Stimulated activated CD4-positive, alpha-beta T cell treated with anti-CD3 and anti-CD28 coated beads, Interleukin-1b, Interleukin-23, amount 100 ng/mL, for 48 hours (primary cell): ENCODE measurements around the gene CALML3.

Experiments
- DNase-seq: peaks from one replicate; pipeline ENCODE4 v3.0.0-alpha.2; 2020

Gene CALML3

DNA sequence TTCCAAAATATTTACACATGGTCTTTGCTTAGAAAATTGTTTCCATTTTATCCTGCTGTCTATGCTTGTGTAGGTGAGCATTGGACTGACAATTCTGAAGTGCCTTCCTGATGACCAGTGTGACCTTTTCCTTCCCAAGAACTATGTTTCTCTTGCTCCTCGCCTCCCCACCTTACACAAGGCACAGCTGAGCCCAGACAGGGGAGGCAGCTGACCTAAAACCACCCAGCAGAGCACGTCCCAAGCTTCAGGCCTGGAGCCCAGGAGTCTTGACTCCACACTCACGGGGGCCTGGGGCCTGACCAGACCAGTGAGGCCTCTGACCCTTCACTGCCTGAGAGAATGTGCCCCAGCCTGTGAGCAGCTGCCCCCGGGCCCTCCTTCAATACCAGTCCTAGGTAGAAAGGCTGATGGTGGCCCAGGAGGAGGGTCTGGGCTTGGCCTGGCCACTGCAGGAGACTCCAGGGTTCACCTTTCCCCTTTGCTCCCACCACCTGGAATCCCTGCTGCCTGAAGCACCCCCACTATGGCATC is 32.4 kb upstream of the CALML3 start:
- no peak for DNase-seq

DNA sequence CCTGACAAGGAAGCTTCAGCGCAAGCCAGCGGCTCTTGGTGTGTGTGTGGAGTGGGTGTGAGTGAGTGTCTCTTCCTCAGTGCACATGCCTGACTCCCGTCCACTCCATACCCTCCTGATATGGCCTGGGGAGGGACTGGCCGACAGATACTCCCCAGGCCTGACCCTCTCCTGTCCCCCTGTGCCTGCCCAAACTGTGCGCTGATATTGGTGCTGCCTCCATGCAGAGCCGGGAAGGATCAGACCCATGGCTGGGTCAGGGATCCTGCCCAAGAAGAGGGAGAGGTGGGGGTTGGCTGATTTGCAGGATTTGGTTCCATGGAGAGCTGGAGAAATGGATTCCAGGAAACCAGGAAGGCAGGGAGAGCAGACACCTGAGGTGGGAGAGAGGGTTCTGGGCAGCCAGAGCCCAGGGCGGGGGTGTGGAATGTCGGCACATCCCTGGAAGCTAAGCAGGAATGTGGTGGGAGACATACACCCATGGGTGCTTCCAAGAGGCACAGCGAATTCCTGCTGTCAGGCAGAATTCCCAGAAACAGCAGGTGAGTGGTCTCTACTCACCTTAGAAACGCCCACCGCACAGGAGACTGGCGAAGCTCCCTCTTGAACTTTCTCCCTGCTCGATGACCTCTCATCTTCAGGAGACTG is 31.7 kb upstream of the CALML3 start:
- DNase-seq = no peak

DNA sequence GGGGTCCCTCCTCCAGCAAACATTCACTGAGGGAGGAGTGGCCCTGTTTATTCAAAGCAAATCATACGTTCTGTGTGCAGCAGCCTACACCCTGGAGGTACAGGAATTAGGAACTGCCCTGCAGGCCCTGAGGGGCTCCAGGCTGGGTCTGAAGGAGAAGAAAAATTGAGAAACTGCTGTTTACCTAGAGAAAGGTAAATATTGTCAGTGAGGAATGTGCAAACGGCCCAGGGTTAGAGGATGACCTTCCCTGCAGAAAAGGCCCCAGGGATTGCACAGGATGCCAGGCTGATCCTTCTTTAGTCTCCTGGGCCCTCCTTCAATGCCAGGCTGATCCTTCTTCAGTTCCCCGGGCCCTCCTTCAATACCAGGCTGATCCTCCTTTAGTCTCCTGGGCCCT is 31.1 kb upstream of the CALML3 start:
- no peak for DNase-seq

DNA sequence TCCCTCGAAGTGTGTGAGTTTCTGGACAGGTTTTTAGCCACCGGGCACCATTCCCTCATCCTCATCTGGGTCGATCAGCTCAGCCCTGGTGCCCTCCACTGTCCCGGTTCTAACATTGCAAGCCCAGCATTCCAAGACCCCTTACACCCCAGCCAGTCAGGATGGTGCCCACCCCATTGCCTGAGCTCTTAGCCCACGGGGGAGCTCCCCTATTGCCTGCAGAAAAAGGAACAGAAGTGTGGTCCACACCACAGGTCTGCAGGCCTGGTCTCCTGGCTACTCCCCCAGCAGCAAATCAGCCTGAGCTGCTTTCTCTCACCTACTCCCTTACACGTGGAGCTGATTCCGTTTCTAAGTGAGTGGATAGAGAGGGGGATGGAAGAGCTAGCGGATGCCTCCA is 30.1 kb upstream of the CALML3 start:
- no peak for DNase-seq

DNA sequence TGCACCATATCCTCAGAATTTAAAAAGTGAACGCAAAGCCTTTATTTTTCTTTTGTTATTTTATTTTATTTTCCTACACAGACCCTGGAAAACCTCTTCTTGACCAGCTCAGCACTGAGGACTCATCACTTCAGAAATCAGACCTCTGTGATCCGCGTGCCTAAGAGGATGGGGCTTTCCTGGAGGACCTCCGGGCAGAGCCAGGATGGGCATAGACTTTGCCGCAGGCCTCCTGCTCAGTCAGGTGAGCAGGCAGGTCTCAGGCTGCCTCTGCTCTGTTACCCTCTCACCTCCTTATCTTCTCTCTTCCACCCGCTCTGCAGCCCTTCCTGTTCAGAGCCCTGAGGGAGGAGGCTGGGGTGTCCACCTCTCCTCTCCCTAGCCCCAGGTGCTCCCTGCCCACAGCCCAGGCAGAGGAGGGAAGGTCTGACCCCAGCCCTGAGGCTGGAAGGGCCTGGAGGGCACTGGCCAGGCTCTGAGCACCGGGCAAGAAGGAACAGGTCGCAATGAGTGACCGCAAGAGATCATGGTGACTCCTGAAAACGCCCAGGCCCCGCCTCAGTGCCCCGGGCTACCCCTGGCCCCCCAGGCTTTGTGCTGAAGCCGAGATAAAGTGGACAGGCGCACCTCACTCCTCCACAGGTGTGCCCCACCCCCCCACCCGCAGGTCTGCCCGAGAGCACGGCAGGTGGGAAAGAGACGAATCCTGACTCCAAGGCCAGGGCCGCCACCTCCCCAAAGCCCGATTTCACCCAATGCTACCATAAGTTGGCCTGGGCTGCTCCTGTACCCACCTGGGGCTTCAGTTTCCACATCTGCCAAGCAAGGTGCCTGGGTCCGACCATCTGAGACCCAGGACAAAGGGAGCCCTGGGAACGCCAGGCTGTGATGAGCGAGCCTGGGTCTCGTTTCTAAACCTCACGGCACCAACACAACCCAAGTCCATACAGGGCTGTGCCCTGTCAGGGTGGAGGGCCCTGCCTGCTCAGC is 28.2 kb upstream of the CALML3 start:
- DNase-seq = no peak

GRCh38 chr10:5497289-5497688 is 27.5 kb upstream of the CALML3 start:
- no peak for DNase-seq

- no peak for DNase-seq
Measured at GRCh38 chr10:5497948-5498730, 26.6 kb upstream of the CALML3 start.

- DNase-seq = no peak
Measured at GRCh38 chr10:5498791-5499492, 25.8 kb upstream of the CALML3 start.

GRCh38 chr10:5499493-5500140 is 25.1 kb upstream of the CALML3 start, which contains the start of gene CALML5:
Gene CALML5, minus strand, starts transcription at chr10:5499570. Its CDS starts 132 bp downstream, at chr10:5499438.
- no peak for DNase-seq

DNA sequence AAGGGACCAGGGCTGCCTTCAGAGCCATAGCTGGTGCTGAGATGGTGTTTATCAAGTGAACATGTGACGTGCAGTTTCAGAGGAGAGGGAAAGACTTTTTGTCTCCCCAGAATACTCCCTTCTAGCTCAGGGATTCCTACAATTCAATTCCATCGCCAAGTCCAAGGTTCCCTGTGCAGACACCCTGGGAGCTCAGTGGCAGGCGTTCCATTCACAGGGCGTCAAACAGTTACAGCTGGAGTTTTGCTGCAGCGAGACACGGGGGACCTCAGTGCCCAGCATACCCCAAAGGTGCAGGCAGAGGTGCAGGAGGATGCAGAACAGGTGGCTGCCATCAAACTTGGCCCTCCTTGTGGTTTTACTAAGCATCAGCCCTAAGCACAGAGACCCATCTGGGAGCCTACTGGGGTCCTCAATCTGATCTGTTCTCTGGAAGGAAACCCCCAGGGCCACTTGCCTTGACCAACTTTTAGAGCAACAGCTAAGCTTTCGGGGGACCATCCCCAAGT is 24.5 kb upstream of the CALML3 start:
- no peak for DNase-seq

DNA sequence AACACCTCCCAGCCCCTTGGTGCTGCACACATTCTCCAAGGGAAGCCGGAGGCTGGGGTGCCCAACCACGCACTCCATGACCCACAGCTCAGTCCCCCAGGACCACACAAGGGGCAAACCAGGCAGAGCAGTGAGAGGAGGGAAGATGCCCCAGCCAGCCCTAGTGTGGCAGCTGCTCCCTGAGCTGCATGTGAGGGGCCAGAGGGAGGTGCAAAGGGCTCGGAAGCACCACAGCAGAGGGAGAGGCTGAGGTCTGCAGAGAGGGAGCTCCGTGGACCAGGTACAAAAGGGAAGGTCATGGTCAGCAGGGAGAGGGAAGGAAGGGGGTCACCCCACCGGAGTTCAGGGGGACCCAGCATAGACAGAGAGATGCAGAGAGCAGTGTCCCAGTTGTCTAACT is 23.9 kb upstream of the CALML3 start:
- DNase-seq = no peak

DNA sequence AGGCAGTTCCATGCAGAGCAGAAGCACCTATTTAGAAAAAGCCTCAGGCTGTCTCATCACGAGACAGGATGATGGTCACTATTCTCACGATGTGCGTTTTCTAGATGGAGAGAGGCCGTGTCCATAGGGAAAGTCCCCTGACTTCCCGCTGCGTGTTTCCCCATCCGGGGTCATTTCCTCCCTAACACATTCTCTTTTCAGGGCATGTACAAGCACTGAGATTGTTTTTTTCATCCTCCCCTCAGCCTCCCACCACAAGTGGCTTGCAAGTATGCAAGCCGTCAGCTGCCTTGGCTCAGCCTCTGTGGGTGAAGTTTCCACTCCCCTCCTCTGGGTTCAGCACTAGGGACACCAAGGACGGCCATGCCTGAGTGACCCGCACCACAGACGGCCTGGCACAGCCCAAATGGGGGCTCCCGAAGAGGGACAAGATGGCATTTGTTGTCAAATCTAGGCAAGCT is 22.7 kb upstream of the CALML3 start:
- DNase-seq = no peak

DNA sequence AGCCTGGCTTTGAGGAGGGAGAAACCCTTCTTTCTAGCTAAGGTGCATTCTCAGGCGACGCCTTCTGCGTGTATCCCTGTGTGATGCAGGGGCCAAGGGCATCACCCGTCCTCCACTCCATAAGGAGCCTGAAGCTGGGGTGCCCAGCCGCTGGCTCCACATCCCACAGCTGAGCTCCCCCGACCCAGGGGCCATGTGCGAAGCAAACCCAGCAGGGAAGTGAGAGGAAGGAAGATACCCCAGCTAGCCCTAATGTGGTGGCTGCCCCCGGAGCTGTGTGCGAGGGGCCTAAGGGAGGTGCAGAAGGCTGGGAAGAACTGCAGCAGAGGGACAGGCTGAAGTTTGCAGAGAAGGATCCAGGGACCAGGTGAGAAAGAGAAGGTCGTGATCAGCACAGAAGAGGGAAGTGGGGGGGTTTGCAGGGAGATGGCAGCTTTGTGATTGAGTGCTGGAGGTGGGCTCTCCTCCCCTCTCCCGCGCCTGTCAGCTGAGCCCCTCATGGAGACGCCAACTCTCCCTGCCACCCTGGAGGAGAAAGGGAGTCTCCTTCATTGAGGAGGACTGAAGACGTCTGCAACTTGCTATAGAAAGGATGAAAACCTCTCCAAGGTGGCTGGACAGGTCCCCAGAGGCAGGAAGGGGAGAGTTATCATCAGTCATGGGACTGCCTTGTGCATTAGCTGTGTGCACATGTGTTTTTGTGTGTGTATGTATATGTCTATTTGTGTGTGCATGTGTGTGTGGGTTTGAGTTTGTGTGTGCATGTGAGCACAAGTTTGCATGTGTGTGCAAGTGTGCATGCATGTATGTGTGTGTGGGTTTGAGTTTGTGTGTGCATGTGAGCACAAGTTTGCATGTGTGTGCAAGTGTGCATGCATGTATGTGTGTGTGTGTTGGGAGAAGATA is 21.9 kb upstream of the CALML3 start:
- DNase-seq = no peak

DNA sequence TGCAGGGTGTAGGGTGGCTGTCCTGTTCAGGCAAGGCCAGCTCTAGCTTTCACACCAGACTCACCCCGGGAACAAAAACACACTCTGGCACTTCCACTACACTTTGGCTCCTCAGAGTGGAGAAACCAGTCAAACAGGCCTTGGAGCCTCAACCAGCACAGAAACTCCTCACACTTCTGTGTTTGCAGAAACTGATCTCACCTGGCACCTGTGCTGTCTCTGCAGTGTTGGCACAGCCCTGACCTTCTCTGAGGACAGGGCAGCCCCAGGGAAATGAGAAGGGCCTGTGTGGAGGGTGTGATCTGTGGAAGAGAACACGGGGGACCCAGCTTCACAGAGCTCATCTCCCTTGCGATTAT is 21.3 kb upstream of the CALML3 start:
- DNase-seq = no peak

DNA sequence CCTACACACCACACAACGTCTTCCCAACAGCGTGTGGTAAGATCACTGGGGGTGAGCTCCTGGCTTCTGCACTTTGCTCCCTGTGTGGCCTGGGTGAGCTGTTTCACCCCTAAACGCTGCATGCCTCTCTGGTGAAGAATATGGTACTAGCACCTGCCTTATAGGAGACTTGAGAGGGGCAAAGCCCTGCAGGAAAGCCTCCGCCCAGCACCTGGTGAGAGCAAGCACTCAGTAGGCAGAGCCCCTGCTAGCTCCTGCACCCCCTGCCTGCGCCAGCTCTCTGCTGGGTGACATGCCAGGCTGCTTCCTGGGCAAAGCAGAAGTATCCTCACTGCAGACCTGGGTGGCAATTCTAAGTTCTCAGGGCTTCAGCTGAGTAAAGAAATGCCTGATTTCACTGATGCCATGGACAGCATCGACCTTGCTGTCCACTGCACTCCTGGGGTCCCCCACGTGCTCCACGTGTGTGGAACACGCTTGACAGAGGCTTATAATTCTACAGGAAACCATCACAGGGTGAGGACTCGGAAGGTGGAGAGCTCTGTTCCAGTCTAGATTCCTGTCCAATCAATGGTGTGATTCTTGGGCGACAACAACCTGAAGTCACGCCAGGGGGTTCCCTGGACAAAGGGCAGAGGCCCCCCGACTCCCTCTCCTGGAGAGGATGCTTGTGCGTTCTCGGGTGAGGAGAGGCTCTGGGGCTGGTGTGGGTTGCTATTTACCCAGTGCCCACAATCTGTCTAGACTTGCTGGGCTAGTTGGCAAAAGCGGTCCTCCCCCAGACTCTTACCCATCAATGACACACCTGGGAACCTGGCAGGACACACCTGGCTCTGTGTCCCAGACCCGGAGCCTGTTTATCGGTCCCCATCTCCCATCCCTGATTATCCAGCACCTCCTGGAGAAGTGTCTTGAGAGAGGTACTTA is 20.4 kb upstream of the CALML3 start:
- DNase-seq = no peak

DNA sequence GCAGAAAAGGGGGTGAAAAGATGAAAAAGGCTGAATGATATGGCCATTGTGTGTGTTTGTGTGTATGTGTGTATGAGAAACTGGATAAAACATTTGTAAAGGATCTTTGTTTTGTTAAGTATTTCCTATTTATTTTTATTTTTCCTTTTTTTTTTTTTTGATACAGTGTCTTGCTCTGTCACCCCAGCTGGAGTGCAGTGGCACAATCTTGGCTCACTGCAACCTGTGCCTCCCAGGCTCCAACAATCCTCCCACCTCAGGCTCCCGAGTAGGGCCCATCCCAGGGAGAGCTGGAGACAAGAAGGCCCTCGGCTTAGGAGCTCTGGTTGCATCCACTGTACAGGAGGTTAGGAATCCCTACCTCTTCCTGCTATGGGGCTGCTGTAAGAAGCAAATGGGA is 18.5 kb upstream of the CALML3 start:
- DNase-seq = no peak

GRCh38 chr10:5506751-5507648 is 17.8 kb upstream of the CALML3 start:
- no peak for DNase-seq

GRCh38 chr10:5507649-5508131 is 17.1 kb upstream of the CALML3 start:
- DNase-seq = no peak
